ENCODE measurements around the gene RBM15. TPM values are rescaled to one million over a fixed set of nuclear protein-coding genes. Genes with fewer than 3 reads are reported as not detected.

The RBM15 gene
- total and polyA plus RNA-seq, 2 donors (not counting 3 experiments of a cell fraction or from before 2014, with no cell fraction given): 8.5 to 29.5 TPM

GRCh38 chr1:110291241-110292030 lies 47.7 kb upstream of the RBM15 start:
- Histone ChIP-seq H3K4me3 (replicated peaks in 1 of 3; ENCODE audit: insufficient read depth in 1 of 3, low read depth in 1 of 3, low read length in 3 of 3) (no peak overlapping the region), H3K27ac (ENCODE audit: insufficient read depth, low read depth, low read length) (no peak overlapping the region), H3K79me2 (ENCODE audit: control insufficient read depth, insufficient read depth, low read length) (no peaks in the 10 kb centered on the region), H4K20me1 (replicated peaks; ENCODE audit: control insufficient read depth, extremely low read depth, insufficient read depth, low read length) (no peaks in the 10 kb centered on the region), H3K36me3 (ENCODE audit: control insufficient read depth in 2 of 2, extremely low read depth in 1 of 2, insufficient read depth in 2 of 2, low read length in 2 of 2) (no peaks in the 10 kb centered on the region), H3K9me1 (replicated peaks; ENCODE audit: control insufficient read depth, extremely low read depth, insufficient read depth, low read length) (no peaks in the 10 kb centered on the region), H3K9ac (replicated peaks; ENCODE audit: extremely low read depth, insufficient read depth, low read length) (no peak overlapping the region), H2AFZ (ENCODE audit: low read depth, low read length) (no peak overlapping the region), H3K4me1 (ENCODE audit: control insufficient read depth, extremely low read depth, insufficient read depth, low read length) (no peaks in the 10 kb centered on the region), H3K9me3 (replicated peaks; ENCODE audit: control insufficient read depth, insufficient read depth, low read length) (no peaks in the 10 kb centered on the region), H3K27me3 (ENCODE audit: control insufficient read depth in 2 of 2, insufficient read depth in 2 of 2, low read length in 2 of 2) (peaks cover 5% of the 10 kb centered on the region in 2 experiments), H3K4me2 (ENCODE audit: insufficient read depth, low read length) (no peak overlapping the region)
- POLR2A ChIA-PET: no interaction called here
- dilution Hi-C loops (cut with MboI; ENCODE audit: extremely low pct_ligation_motif_present, low sequenced_read_pairs) (no loop called here), intact Hi-C loops (cut with micrococcal nuclease) (no loop called here)
- FAIRE-seq: no peak
- CTCF ChIA-PET: interaction anchor here (0.7 to 3.5 kb wide), 8 partner anchors 15 to 205 kb away, joined by 3 to 22 read pairs (median 6); no protein-coding TSS in a partner anchor
- TF ChIP-seq POLR2A (IDR thresholded peaks at IDR 0.05; ENCODE audit: low read depth, low read length) (no peak), MYC (IDR thresholded peaks at IDR 0.05; ENCODE audit: low read depth, low read length) (no peak), FOS (IDR thresholded peaks at IDR 0.05; ENCODE audit: borderline replicate concordance, insufficient read depth, low read length) (no peak), MAX (IDR thresholded peaks at IDR 0.05; ENCODE audit: insufficient read depth, insufficient read length) (no peak), EZH2 (IDR thresholded peaks at IDR 0.05; ENCODE audit: borderline replicate concordance, low read depth, low read length, severe bottlenecking) (no peak), CTCF (IDR thresholded peaks at IDR 0.05; ENCODE audit: extremely low read depth in 1 of 2, insufficient read depth in 1 of 2, low read depth in 1 of 2, low read length in 2 of 2) (no peak)
- DNase-seq (ENCODE audit: low read depth, low spot score): no peak
- BruUV-seq (replicated peaks): no TSS peak

Data from endothelial cell of umbilical vein (primary cell).